Left kidney (tissue), 2 donors: Measurements from ENCODE around the gene SRPX. TPM values are rescaled to one million over a fixed set of nuclear protein-coding genes. Genes with fewer than 3 reads are reported as not detected.

Experiments
- DNase-seq: peaks from one replicate; pipeline ENCODE4 v3.0.0-alpha.2; 2013
- polyA plus RNA-seq: library from polyadenylated mRNA; unstranded; fragments of 120-200 nt; gene quantifications from one replicate; pipeline ENCODE4 v1.2.1, GENCODE V29; 2013; ENCODE audit not compliant: insufficient read length

SRPX gene
- polyA plus RNA-seq, 1 donor, result 15.0 TPM

GRCh38 chrX:38150993-38151392, 69.7 kb downstream of the SRPX start:
- DNase-seq, result no peak

- DNase-seq, result no peak
Measured at GRCh38 chrX:38149016-38149415, 71.7 kb downstream of the SRPX start.

- DNase-seq, result no peak
Measured at GRCh38 chrX:38142610-38143009, 78.1 kb downstream of the SRPX start.

DNA sequence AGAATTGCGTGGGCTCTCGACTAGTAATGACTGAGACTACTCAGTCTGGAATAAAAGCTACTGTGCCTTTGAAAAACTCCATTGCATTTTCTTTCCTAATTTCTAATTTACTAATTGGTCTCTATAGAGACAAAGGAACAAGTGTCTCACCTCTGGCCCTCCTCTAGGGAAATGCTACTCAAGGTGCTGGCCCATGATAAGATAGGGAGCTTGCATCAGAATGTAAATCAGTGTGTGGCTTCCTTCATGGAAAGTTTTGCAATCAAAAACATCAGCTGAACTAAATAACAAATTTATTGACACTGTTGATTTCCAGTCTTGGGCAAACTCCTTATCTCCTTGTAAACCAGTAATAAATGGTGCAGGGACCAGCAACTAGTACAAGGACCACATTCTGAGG, 81.8 kb downstream of the SRPX start:
- no peak for DNase-seq

GRCh38 chrX:38138157-38138891, 82.3 kb downstream of the SRPX start:
- DNase-seq, result no peak

GRCh38 chrX:38129366-38129765, 91.3 kb downstream of the SRPX start:
- no peak for DNase-seq

GRCh38 chrX:38127961-38128360, 92.7 kb downstream of the SRPX start:
- no peak for DNase-seq

DNA sequence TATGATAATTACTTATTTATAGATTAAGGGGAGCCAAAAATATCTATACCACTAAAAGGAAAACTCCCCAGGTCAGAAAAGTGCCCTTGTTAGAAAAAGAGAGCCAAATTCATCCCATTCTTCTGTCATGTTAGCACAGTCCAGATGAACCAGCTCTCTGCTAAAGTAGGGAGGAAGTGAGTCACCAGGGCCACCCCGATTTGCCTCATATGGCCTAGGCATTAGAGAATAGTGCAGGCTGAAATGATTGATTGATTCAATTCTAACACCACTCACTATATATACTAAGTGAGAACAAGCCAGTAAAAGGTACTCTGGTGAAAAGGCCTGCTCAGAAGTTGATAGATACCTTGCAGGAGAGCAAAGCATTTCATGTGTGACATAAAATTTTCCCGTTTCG, 94.5 kb downstream of the SRPX start:
- DNase-seq, result no peak

DNA sequence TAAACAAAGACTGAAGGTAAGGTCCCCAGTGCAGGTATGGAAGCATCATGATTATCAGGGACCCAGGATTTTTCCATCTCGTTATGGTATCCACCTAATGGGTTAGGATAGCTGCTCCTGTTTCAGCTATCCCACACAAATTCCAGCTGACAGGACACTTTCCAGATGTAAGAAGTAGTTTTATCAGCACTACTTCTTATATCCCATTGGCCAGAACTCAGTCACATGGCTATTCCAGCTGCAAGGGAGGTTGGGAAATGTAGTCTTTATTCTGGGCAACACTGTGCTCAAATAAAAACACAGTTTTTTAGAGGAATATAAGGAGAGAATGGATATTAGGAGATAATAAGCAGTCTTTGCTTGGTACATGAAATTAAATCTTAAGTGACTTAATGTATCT, 96.7 kb downstream of the SRPX start:
- DNase-seq, result no peak

- DNase-seq, result no peak
Measured at GRCh38 chrX:38117485-38117884, 103.2 kb downstream of the SRPX start.

- DNase-seq, result no peak
Measured at GRCh38 chrX:38116706-38117105, 104.0 kb downstream of the SRPX start.

DNA sequence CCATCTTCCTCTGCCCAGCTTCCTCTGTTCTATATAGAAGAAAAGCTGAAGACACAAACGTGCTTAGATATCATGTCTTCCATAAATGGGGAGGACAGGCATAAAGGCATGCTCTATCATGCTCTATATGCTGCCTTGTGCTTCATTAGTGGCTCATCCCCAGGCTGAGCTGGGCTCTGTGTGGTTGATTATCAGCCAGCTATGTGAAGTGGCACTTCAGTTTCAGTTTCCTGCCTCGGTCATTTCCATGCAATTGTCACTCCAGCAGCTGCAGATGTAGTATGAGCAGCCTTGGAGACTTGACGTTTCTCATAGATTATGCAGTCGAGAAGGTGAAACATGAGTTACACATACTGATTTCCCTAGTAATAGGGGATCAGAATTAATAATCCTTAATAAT, 108.1 kb downstream of the SRPX start:
- DNase-seq, result no peak

GRCh38 chrX:38111196-38111595, 109.5 kb downstream of the SRPX start:
- no peak for DNase-seq

DNA sequence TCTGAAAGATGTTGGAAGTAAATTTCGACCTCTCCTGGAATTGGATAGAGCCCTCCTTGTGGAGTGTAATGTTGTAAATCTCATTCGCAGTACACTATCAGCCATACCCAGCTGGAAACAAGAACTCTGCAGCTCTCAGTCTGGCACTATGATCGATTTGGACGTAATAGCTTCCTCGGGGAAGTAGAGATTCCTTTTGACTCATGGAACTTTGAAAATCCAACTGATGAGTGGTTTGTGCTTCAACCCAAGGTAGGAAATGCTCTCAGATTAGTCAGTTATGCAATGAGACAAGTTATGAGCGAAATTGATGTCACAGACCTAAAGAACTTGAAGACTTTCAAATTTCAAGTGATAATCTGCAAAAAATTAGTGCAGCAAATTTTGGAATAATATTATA, 110.4 kb downstream of the SRPX start:
- DNase-seq, result no peak

GRCh38 chrX:38109042-38109898, 111.4 kb downstream of the SRPX start:
- DNase-seq, result no peak

GRCh38 chrX:38108364-38108763, 112.3 kb downstream of the SRPX start:
- no peak for DNase-seq

DNA sequence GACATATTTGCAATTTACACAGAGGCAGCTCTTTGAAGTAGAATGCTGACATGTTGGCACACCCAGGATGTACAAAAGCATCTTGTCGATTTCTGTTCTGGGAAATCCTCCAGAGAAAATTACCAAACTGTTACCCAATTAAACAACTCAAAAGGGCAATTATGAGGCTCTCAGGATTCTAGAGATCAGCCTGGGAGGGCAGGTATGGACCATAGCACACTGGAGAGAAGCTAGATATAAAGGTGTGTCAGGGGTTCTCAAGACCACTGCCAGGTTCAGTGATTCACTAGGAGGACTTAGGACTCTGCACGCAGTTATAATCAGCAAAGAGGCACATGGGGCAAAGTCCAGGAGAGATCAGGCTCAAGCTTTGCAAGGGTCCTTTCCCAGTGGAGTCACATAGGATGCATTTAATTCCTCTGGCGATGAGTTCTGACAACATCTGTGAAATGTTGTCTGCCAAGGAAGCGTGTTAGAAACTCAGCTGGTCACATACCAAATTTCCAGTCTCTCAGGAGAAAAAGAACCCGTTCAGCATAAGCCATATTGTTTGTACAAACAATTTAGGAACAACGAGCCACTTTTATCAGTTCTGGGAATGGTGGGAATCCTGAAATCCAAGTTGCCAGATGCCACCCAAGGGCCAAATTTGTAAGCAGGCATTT, 113.5 kb downstream of the SRPX start:
- DNase-seq, result no peak

DNA sequence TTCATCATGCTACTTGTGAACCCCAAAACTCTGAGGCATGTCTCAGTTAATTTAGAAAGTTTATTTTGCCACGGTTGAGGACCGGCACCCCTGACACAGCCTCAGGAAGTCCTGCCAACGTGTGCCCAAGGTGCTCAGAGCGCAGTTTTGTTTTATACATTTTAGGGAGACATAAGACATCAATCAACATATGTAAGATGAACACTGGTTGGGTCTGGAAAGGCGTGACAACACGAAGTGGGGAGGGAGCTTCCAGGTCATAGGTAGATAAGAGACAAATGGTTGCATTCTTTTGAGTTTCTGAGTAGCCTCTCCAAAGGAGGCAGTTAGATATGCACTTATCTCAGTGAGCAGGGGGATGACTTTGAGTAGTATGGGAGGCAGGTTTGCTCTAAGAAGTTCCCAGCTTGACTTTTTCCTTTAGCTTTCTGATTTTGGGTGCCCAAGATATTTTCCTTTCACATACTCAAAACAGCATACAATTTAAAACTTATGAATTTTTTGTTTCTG, 115.4 kb downstream of the SRPX start:
- no peak for DNase-seq

- DNase-seq, result no peak
Measured at GRCh38 chrX:38103857-38104812, 116.5 kb downstream of the SRPX start.

DNA sequence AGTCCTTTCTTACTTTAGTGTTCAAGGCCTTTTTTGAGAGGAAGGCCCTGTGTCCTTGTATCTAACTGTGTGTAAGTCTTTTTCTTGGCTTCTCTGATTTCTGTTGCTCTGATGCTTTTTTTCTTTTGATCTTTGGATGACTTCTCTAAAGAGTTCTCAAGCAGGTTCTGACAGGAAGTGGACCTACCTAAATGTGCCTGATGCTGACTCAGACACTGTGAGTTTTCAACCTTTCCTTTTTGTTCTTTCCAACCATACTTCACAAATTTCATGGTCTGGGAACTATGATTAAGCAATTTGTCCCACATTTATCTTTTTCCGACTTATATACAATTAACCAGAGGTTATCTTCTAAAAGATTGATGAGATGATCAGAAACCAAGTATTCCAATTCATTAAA, 117.8 kb downstream of the SRPX start:
- no peak for DNase-seq

GRCh38 chrX:38102240-38102639, 118.4 kb downstream of the SRPX start:
- no peak for DNase-seq

- no peak for DNase-seq
Measured at GRCh38 chrX:38099688-38100087, 121.0 kb downstream of the SRPX start.
